Stimulated activated CD4-positive, alpha-beta T cell treated with anti-CD3 and anti-CD28 coated beads, Interleukin-1b, Interleukin-23, amount 100 ng/mL, for 1 hour (primary cell): ENCODE results near the gene OR2V1.
"Not testable (repeated sequence)": the region's sequence is repeated elsewhere in the genome, so short reads cannot be mapped to it uniquely, and the experiment has no call there.

Experiments
- DNase-seq, 2 donors: peaks; one replicate each; pipeline ENCODE4 v3.0.0-alpha.2; 2020; ENCODE audit warnings: low read depth in 2 of 2

OR2V1 gene

GRCh38 chr5:181127907-181128626, 2.9 kb downstream of the OR2V1 start:
- DNase-seq: no peak

DNA sequence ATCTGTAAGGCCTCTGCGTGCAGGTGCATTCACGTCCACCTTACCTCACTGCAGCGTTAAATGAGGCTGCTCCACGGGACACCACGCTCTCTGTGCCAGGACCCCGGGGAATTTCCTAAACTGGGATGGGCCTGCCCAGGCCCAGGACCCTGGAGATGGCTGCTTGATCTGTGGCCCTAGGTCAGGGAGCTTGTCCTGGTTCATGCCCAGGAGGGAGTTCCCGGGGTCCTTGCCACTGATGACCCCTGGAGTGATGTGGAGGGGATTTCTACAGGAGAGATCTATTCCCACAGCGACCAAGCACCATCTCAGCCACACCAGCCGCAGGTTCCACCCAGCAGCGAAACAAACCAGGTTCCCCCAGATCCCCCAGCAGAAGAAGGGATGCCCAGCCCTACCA, 3.5 kb downstream of the OR2V1 start:
- no peak for DNase-seq

DNA sequence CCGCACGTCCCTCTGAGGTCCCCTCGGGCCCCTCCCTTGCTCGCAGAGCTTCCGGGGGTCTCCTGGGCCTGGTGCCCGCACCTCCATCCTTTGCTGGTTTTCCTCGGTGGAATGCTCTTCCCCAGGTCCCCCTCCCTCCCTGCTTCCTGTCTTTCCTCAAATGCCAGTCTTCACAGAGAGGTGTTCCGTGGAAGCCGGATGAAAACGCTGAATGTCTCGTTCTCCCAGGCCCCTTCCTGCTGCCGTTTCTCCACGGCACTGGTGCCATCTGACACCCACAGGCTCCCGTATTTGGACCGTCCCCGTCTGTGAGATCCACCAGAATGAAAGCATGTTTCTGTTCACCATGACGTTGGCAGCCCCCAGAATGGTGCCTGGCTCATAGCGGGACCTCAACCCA, 4.1 kb downstream of the OR2V1 start:
- DNase-seq: no peak

DNA sequence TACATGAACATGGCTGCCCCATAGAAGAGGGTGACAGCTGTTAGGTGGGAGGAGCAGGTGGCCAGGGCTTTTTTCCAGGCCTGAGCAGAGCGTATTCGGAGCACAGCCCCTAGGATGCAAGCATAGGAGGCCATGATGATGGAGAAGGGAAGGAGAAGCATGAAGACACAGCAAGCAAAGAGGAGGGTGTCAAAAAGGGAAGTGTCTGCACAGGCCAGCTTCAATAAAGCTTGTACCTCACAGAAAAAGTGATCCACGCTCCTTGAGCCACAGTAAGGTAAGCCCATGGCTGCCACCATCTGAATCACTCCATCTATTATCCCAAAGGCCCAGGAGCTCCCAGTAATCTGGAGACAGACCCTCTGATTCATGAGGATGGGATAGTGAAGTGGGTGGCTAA, 6.4 kb downstream of the OR2V1 start:
- no peak for DNase-seq

DNA sequence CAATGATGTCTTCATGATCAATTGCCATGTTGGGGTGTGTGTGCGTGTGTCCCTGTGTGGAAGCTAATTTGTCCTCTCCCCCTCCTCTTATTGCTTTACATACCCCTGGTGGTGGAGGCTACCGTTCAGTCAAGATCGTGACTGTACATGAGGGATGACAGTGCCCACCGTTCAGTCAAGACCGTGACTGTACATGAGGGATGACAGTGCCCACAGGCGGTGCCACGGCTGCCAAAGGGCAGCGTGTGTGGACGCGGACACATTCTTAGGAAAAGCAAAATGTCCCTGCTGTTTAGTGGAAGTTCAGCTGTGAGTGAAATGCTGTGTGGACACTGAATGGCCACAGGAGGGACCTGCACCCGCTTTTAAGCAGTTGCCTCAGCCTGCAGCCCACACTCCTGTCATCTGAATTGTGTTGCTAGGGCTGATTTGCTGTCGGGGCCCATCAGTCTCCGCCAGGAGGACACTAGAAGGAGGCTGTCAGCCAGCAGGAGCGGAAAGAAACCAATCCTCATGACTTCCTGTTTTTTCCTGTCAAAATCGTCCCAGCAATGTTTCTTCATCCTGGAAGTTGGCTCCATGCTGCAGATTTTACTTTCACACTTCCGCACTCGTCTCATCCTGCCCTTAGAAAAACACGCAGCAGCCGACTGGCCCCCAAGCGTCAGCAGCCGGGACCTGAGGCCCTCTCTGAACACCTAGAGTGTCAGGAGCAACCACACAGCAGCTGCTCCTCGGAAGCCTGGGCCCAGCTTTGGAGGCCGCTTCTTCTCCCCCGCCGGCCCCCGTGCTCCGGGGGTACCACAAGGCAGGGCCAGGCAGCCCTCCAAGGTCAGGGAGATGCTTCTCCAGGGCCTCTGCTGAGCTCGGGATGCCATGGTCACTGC, 9.1 kb downstream of the OR2V1 start:
- no peak for DNase-seq

GRCh38 chr5:181120761-181121160, 10.2 kb downstream of the OR2V1 start:
- no peak for DNase-seq

DNA sequence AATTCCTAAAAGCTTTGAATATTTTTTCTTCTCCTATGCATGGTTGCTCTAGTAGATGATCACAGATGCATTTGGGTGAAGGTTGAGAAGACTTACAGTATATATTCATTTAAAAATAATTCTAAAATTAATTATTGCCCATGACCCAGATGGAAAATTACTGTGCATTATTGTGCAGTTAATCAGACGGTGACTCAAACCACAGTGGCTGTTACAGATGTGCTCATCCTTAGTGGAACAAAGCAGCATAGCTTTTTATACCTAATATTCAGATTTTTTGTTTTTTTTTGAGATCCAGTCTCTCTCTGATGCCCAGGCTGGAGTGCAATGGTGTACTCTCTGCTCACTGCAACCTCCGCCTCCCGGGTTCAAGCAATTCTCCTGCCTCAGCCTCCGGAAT, 10.7 kb downstream of the OR2V1 start:
- no peak for DNase-seq

GRCh38 chr5:181119105-181119504, 11.9 kb downstream of the OR2V1 start:
- DNase-seq: no peak

DNA sequence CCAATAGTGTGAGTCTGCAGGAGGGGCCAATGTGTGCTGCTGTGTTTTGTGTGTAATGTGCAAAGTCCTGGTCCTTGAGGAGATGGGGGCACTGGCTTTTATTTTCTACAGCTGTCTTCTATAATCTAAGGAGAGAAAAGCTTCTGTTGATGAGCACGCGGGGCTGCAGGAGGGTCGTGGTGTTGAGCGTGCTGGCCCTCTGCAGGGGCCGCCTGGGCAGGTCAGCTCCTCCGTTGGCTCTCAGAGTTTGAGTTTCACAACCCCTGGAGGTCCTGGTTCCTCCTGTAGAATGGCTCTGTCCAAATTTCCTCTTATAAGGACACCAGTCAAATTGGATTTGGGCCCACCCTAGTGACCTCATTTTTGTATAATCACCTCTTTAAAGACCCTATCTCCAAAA, 12.6 kb downstream of the OR2V1 start:
- DNase-seq: no peak

- DNase-seq: no peak
These were observed 15.9 kb downstream of the OR2V1 start for GRCh38 chr5:181114844-181115778.

DNA sequence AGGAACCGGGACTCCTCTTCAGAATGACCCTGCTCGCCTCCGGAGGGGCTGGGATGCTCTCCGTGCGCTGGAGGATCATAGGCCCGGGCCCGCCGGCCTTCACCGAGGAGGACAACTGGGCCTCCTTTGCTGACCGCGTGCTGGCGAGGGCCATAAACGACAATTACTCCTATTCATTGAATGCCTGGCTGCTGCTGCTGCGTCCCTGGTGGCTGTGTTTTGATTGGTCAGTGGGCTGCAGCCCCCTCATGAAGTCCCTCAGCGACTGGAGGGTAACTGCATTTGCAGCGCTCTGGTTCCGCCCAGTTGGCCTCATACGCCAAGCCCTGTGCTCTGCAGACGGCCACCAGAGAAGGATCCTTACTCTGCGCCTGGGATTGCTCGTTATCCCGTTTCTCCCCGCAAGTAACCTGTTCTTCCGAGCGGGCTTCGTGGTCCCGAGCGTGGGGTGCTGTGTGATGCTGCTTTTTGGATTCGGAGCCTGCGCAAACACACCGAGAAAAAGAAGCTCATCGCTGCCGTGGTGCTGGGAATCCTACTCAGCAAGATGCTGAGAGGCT, 16.6 kb downstream of the OR2V1 start:
- no peak for DNase-seq

GRCh38 chr5:181113572-181113971, 17.4 kb downstream of the OR2V1 start:
- DNase-seq: not testable (repeated sequence)

GRCh38 chr5:181112476-181112875, 18.5 kb downstream of the OR2V1 start:
- no peak for DNase-seq

GRCh38 chr5:181111010-181111409, 20.0 kb downstream of the OR2V1 start:
- DNase-seq: no peak

DNA sequence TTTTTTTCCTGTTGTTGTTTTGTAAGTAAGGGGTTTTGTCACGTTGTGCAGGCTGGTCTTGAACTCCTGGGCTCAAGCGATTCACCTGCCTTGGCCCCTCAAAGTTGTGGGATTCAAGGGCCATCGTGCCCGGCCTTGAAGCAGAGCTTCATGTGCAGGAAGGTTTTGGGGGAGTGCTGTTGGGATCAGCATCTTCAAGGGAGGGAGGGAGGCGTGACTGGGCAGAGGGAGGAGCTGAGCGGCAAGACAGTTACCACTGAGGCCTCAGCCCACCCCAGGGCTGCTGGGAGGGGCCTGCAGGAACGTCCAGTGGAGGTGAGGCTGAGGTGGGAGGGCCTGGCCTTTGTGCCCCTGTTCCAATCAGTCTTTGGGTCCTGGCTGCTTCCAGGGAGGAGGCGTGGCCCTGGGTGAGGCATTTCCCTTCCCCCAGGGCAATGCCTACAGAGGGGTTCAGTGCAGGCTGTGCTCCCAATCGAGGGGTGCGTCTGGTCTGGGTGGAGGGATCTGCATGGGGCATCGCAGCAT, 21.4 kb downstream of the OR2V1 start:
- DNase-seq: no peak

GRCh38 chr5:181108578-181109165, 22.3 kb downstream of the OR2V1 start:
- DNase-seq: no peak

GRCh38 chr5:181107699-181108098, 23.3 kb downstream of the OR2V1 start:
- DNase-seq: no peak

DNA sequence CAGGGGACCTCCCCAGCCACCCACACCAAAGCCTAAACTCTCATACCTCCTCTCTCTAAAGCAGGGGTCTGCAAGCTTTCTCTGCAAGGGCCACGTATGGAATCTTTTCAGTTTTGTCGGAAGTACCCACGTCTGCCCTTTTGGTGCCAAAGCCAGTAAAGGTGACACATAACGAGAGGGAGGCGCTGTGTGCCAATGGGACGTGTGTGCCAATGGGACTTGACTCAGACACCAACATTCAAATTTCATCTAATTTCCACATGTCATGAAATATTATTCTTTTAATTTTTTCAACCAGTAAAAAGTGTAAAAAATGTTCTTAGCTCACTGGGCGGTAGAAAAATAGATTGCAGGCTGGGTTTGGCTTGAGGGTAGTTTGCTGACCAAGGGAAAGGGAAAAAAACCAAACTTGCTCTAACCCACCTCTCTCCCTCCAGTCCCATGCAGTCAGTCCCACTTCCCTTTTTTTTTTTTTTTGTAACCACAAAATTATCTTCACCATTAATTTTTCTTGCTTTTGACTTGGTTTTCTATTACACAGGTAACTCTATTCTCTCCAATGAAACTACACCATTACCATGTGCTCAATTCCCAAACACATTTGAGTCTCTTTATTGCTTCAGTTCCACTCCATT, 25.5 kb downstream of the OR2V1 start:
- DNase-seq: no peak

DNA sequence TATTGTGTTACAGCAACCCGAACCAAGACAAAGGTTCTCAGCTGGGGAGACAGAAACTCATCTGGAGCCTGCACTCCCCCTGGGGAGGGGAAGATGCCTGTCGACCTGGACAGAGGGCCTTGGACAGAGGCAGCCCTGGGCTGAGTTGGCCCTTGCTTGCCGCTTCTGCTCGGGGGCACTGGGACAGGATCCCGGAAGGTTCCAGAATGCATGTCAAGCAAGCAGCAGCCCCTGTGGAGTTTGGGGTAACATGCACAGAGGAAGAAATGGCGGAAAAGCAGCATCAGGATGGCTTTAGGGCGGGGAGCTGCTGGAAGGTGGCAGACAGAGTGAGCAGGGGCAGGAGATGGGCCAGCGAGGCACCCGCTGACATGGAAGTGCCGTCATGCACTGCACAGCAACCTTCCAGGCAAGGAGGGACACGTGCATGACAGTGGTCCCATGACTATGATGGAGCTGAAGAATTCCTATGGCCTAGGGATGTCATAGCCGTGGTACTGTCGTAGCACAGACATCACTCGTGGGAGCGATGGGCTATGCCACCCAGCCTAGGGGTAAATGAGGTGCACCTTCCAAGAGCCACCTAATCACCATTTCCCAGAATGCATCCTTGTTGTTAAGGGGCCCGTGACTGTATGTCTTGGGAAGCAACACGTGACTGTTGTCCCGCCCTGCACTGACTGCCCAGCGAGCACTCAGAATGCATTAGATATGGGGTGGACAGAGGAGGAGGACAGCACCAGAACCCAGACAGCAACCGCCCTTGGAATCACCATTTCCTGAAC, 26.2 kb downstream of the OR2V1 start:
- not testable (repeated sequence) for DNase-seq

- not testable (repeated sequence) for DNase-seq
These were observed 26.8 kb downstream of the OR2V1 start for GRCh38 chr5:181104259-181104568.
